GM18867 (cell line): Measurements from ENCODE around the gene HMBS.
"Not testable (repeated sequence)": the region's sequence is repeated elsewhere in the genome, so short reads cannot be mapped to it uniquely, and the experiment has no call there.

Experiments
- ATAC-seq: cut with Tn5 transposase; IDR thresholded peaks from one replicate; pipeline ENCODE4 v1.9.1; 2021; ENCODE audit warnings: mild to moderate bottlenecking, moderate library complexity; ENCODE audit not compliant: unreplicated experiment

Gene HMBS

DNA sequence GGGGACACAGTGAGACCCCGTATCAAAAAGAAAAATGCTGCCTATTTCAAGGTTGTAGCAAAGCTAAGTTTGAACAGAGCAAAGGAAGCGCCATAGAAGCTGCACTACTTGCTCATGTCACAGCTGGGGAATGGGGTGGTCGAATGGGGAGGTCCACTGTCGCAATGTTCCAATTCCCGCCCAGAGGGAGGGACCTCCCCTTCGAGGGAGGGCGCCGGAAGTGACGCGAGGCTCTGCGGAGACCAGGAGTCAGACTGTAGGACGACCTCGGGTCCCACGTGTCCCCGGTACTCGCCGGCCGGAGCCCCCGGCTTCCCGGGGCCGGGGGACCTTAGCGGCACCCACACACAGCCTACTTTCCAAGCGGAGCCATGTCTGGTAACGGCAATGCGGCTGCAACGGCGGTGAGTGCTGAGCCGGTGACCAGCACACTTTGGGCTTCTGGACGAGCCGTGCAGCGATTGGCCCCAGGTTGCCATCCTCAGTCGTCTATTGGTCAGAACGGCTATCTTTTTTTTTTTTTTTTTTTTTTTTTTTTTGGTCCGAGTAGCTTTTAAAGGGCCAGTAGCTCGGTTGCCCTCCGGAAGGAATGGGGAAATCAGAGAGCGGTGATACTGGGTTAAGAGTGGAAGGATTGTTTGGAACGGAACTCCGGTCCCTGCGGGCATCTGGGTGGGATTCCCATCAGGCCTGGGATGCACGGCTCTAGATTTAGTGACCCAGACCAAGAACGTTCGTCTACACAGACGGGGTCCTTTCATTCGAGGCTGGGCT lies at the start of gene HMBS:
TSS of gene HMBS (plus strand) at position 219 of the 774 bp plus-strand sequence. CDS start at position 372, 153 bp downstream.
- ATAC-seq: peak; percentile 86

DNA sequence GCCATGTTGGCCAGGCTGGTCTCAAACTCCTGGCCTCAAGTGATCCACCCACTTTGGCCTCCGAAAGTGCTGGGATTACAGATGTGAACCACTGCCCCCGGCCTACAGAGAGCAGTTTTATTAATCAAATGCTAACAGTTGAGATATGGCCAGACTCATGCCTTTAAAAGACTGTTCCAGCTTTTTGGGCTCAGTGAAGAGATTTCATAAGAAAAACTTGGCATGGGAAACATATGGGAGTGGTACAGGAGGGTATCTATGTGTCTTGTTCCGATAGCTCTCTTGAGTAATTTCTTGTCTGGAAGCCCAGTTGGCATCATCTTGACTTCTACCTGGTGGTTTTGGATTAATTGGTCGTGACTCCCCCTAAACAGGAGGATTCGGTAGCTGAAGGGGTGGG lies 45.8 kb upstream of the HMBS start:
- no peak for ATAC-seq

DNA sequence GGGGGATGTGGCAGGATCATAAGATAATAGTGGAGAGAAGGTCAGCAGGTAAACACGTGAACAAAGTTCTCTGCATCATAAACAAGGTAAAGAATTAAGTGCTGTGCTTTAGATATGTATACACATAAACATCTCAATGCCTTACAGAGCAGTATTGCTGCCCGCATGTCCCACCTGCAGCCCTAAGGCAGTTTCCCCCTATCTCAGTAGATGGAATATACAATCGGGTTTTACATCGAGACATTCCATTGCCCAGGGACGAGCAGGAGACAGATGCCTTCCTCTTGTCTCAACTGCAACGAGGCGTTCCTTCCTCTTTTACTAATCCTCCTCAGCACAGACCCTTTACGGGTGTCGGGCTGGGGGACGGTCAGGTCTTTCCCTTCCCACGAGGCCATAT lies 45.2 kb upstream of the HMBS start:
- ATAC-seq: not testable (repeated sequence)

DNA sequence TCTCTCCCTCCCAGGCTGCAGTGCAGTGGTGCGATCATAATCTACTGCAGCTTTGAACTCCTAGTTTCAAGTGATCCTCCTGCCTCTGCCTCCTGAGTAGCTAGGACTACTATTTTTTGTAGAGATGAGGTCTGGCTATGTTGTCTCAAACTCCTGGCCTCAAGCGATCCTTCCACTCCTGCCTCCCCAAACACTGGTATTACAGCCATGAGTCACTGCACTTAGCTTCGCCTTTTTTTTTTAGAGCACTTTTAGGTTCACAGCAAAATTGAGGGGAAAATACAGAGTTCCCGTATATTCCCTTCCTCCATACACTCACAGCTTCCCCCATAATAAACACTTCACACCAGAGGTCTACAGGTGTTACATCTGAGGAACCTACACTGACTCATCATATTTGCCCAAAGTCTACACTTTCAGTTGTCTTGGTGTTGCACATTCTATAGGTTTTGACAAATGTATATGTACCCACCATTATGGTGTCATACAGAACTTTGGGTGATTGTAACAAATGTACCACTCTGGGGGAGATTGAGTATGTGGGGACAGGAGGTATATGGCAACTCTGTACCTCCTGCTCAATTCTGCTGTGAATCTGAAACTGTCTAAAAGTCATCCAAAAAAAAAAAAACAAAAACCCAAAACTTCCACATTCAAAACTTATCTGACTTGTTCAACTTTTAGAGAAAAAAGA lies 42.7 kb upstream of the HMBS start:
- no peak for ATAC-seq

DNA sequence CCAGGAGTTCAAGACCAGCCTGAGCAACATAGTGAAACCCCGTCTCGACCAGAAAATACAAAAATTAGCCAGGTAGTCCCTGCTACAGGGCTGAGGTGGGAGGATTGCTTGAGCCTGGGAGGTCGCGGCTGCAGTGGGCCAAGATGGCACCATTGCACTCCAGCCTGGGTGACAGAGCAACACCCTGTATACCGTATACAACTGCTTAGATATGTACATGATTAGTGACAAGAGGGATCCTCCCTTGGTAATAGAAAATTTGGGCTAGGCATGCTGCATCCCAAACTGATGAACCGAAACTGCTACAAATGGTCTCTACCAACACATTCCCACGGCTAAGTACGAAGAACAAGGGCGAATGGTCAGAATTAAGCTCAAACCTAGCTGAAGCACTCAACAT lies 41.8 kb upstream of the HMBS start:
- no peak for ATAC-seq

DNA sequence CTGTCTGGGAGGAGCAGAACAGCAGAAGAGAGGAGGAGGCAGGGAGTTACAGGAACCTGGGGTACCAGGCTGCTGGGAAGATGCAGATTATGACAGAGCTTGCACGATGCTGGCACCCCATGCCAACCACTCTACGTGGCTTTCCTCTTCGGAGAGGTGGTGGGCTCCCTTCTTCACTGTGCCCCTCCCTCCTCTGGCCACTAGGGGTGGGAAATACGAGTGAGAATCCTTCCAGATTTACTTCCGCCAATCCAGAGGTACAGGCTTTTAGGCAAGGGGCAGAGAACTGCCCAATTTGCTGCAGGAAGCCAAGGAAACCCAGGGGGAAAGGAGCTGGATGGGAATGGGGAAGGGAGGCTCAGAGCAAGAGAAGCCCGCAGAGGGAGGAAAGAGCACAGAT lies 40.0 kb upstream of the HMBS start:
- ATAC-seq: no peak

DNA sequence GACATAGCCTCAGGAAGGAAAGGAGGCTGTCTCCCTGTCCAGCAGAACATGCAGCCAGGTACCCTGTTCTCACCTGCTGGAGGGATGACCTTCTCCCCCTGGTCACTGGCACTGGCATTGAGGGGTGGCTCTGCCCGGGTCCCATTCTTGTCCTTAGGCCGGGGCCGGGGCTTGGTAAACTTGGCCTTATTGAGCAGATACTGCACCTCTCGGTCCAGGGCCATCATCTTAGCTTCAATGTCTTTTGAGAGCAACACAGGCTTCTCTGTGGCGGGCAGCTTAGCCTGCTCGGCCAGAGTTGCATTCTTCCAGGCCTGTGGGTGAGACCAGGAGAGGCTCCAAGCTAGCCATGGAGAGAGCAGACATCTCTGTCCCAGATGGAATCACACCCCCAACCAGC lies 38.2 kb upstream of the HMBS start:
- ATAC-seq: no peak

DNA sequence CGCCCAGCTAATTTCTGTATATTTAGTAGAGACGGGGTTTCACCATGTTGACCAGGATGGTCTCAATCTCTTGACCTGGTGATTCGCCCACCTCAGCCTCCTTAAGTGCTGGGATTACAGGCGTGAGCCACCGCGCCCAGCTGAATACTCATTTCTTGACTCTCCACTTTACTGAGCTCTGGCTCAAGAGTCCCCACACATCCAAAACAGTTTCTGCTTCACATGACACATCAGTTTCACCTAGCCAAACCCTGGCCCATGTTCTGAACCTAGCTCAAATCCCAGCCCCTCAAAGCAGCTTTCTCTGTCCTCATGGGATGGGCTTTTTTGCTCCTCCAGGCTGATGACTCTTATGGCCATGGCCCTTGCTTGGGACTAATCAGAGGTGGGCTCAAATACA lies 37.5 kb upstream of the HMBS start:
- no peak for ATAC-seq

DNA sequence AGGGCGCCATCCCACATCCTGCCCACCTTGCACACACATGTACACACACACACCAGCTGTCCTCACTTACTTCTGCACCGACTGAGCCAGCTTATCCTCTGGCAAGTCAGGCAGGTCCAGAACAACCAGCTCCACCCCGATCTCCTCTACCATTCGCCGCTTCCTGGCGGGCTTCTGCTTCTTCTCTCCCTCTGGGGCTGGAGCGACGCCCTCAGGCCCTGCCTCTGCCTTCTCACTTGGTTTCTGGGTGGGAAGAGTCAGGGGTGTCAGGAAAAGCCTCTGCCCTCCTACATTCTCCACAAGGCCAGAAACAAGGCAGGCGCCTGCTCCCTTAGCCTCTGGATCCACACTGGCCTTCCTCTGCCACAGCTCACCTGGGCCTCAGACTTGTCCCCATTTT lies 36.0 kb upstream of the HMBS start:
- no peak for ATAC-seq

DNA sequence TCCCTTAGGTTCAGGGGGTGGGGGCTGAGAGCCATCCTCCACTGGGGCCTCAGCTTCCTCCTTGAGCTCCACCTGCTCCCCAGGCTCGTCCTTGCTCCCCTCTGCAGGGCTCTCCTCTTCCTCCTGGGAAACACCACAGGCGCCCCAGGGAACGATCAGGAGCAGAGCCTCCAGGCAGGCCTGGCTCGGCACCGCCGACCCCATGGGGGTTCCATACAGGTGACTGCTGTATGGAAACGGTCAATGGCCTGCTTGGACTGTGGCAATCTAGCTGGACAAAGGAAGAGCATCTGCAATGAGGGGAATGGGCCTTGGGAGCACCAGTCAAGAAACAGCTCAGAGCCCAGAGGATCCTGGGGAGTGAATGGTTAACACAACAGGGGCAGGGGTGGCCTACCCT lies 35.6 kb upstream of the HMBS start:
- no peak for ATAC-seq

DNA sequence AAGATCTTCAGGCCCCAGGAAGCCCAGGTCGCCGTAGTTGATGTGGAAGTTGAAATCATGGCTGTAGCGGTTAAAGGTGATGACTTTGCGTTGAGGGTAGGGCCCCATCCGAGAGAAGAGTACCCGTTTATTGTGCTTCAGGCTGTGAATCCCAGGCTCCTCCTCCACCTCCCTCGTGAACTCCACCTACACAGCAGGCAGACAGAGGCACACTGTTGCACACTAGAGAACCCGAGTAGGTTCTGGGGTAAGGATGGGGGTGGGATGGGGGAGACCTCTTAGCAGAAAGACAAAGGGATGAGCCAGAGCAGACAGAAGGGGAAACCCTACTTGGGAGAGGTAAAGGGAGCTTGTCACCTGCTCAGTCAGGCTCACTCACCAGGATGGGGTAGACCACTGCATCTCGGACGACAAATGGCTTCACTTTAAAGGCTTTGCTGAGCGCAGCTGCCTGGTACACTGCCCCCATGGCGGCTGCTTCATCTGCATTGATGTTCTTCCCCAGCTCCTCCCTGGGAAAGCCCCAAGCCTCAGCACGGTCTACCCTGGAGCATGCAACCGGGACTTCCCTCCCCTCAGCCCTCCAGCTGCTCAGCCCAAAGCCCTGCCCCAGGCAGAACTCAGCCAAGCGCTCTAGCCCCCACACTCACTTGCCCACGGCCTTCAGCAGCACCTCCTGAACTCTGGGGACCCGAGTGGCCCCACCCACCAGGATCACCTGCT lies 33.1 kb upstream of the HMBS start:
- ATAC-seq: no peak

DNA sequence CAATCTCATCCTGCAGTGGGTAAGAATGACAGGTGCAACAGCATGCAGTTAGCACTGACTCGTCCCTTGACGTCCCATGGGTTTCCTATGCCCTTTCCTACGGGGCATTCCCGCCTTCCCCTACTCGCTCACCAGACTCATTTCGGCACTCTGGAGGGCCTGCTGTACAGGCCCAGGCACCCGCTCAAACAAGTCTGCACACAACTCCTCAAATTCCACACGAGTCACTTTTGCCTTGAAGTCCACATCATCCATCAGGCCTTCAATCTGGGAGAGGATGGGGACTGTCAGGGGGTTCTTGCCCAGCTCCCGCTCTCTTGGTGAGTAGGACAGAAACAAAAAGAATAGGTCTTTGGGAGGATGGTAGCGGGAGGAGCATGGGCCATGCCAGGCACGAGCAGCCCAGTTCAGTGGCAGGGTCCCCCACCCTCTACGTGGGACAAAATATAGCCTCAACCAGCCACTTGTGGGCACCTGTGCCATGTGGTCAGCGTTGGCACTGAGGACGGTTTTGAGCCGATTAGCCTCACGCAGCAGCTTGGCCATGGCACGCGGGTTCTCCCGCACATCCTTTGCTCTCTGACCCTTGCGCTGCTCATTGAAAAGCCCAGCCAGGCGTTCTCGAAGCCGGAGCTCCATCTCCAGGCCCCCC lies 32.4 kb upstream of the HMBS start:
- no peak for ATAC-seq

DNA sequence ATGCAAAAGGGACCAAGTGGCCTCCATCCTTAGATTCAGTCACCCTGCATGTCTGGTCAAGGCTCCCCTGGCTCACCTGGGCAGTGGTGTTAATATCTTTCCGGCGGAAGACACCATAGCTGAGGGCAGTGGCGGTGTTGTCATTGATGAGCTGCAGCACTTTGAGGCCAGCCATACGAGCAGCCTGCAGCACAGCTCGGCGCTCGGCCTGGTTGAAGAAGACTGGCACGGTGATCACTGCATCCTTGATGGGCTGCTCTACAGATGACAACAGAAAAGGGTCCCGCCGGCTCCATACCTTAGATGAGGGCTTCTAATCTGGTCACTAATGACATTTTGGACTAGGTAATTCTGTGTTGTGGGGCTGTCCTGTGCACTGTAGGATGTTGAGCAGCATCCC lies 30.3 kb upstream of the HMBS start:
- no peak for ATAC-seq

DNA sequence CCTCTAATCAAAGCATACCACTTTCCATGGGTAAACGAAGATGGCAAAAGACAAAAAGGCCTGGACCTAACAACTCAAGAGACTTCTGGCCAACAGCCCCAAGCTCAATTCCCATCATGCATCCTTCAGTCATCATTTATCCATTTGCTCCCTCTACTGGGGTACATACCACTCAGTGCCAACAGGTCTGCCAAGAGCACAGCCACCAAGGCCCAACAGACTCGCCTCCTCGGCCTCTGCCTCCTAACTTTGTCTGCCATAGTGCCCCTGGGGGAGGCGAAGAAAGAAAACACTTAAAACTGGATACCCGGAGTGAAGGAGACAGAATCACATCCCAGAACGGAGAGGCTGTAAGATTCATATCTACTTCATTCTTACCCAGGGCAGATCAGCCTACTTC lies 28.8 kb upstream of the HMBS start:
- no peak for ATAC-seq

DNA sequence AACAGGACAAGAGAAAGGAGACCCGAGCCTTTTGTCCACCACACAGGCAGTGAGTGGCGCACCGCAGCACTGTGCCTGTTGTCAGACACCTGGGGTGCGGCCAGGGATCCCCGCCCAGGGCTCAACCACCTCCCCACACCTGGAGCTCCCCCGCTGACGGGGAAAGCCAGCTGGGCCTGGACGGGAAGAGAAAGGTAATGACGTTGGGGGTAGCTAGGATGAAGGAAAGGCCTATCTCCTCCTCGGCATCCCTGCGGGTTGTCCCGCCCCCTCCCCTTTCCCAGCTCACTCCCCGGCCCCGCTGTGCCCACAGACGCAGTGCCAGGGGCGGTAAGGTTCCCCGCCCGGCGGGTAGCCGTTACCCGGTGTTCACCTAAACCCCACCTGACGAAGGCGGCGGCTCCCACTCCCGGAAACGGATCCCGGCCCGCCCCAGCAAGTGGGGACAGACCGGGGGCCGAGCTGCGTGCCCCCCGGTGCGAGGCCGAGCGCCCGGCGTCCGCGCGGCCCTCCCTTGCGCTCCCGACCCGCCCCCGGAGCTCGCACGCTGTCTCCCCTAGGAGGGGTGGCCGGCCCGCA lies 28.2 kb upstream of the HMBS start:
- peak; percentile 10 for ATAC-seq

DNA sequence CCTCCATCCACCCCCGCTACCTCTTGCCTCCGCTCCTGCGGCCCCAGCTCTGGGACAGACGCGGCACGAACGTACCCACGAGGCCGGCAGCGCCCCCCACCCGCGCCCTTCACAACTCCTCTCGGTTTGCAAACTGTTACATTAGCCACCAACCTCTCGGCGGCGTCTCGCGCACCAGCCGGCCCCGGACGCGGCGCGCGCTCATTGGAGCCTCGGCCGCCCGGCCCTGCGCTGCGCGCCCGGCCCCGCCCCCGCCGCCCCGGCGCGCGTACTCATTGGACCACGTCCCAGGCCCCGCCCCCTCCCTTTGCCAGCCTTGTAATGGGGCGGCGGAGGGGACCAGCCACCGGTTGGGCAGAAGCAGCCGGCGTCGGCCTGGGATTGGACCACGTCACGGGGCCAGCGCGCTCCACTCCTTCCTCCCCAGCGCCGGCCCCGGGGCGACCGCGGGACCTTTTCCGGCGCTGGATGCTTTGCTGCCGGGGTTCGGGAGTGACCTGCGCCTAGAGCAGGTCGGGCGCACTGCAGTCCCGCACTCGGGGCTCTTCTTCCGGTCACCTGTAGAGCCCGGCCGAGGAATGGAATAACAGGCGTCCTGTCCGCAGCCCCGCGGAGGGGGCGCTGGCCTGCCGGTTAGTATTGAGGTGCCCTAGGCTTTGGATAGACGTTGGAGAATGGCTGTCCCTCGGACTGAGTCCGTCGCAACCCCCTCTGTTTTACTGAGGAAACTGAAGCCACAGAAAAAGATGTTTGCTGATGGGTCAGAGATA lies 27.5 kb upstream of the HMBS start, which contains the start of gene HYOU1:
TSS of gene HYOU1 (minus strand) at position 206 of the 770 bp plus-strand sequence. CDS start 1,045 bp downstream, outside the sequence.
- peak; percentile 90 for ATAC-seq

DNA sequence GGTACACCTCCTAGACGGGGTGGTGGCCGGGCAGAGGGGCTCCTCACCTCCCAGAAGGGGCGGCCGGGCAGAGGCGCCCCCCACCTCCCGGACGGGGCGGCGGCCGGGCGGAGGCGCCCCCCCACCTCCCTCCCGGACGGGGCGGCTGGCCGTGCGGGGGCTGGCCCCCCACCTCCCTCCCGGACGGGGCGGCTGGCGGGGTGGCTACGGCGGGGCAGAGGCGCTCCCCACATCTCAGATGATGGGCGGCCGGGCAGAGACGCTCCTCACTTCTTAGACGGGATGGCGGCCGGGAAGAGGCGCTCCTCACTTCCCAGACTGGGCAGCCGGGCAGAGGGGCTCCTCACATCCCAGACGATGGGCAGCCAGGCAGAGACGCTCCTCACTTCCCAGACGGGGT lies 25.6 kb upstream of the HMBS start:
- not testable (repeated sequence) for ATAC-seq

DNA sequence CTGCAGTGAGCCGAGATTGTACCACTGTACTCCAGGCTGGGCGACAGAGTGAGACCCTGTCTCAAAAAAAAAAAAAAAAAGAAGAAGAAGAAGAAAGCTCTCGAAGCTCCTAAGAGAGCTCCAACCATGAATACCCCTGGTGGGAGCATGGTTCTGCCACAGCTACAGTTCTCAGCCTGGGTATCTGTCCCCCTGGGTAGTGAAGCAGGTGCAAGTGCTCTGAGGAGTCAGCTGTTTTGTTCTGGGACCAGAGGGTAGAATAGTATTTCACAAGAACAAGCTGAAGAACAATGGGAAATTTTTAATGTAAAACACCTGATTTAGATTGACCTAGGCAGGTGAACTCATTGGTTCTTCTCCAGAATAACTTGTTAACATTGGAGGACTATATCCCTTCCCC lies 23.4 kb upstream of the HMBS start:
- no peak for ATAC-seq

DNA sequence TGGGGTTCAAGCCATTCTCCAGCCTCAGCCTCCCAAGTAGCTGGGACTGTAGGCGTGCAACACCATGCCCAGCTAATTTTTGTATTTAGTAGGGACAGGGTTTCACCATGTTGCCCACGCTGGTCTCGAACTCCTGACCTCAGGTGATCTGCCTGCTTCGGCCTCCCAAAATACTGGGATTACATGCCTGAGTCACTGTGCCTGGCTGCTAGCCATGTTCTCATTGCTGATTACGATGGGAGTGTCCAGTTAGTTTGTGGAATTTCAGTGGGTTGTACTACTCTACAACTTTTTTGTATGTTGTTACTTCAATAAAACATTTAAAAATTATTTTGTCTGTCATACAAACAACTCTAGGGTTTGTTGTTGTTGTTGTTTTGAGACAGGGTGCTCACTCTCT lies 21.9 kb upstream of the HMBS start:
- ATAC-seq: no peak

DNA sequence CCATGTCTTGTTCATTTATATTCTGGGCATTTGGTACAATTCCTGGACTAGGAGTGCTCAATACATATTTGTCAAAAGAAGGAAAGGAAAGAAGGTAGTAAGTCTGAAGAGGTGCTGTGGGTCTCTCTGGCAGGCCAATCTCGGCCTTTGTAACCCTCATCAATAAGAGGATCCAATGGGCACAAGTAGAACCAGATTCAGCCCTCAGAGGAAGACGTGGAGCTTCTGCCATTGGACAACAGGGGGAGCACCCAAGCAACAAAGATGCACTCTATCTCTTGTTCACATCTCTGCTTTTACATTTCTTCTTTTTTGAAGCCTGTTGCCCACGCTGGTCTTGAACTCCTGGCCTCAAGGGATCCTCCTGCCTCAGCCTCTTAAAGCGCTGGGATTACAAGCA lies 19.3 kb upstream of the HMBS start:
- no peak for ATAC-seq
